Heart left ventricle (tissue), 16 donors: ENCODE results near the gene ARHGEF28. TPM values are rescaled to one million over a fixed set of nuclear protein-coding genes. Genes with fewer than 3 reads are reported as not detected.
A peak's percentile ranks its signal among the peaks of the same experiment; 100 is the strongest.

ENCODE experiments used
- ATAC-seq, 4 donors: fragments of 200-7000 bp; cut with Tn5 transposase; one replicate each; pipeline ENCODE4 v1.9.1; 2020 to 2022; ENCODE audit warnings: moderate library complexity in 4 of 4, mild to moderate bottlenecking in 3 of 4, moderate number of reproducible peaks in 1 of 4
- DNase-seq, 5 donors: peaks; one replicate each; pipeline ENCODE4 v3.0.0-alpha.2; 2020
- H3K27ac ChIP-seq, 12 donors: fragments of 200-600 bp; sonication (generic) in 4 of 12; one replicate each; pipeline versions ENCODE4 v1.5.0 to v1.8.0; 2016 to 2022; ENCODE audit warnings: mild to moderate bottlenecking in 2 of 12
- H3K27me3 ChIP-seq, 9 donors: fragments of 200-600 bp; sonication (generic) in 2 of 9; one replicate each; pipeline versions ENCODE4 v1.5.1 to v1.8.0; 2016 to 2022; ENCODE audit warnings: mild to moderate bottlenecking in 3 of 9
- H3K36me3 ChIP-seq, 9 donors: fragments of 200-600 bp; sonication (generic) in 2 of 9; one replicate each; pipeline versions ENCODE4 v1.5.0 to v1.8.0; 2018 to 2022; ENCODE audit warnings: mild to moderate bottlenecking in 2 of 9
- H3K4me1 ChIP-seq, 12 donors: fragments of 200-600 bp; sonication (generic) in 4 of 12; one replicate each; pipeline versions ENCODE4 v1.5.0 to v1.8.0; 2016 to 2022; ENCODE audit warnings: mild to moderate bottlenecking in 3 of 12
- H3K4me3 ChIP-seq, 12 donors: fragments of 200-600 bp; sonication (generic) in 4 of 12; one replicate each; pipeline versions ENCODE4 v1.5.0 to v1.8.0; 2017 to 2022; ENCODE audit warnings: mild to moderate bottlenecking in 9 of 12, moderate library complexity in 4 of 12
- H3K9me3 ChIP-seq, 12 donors: fragments of 200-600 bp; sonication (generic) in 4 of 12; one replicate each; pipeline versions ENCODE4 v1.5.0 to v1.8.0; 2016 to 2022; ENCODE audit warnings: mild to moderate bottlenecking in 1 of 12
- CTCF ChIP-seq, 12 donors: fragments of 200-600 bp; sonication (generic) in 4 of 12; IDR thresholded peaks; one replicate each; pipeline versions ENCODE4 v1.5.0 to v1.8.0; 2018 to 2022; ENCODE audit warnings: antibody characterized with exemption in 12 of 12, mild to moderate bottlenecking in 5 of 12
- POLR2A ChIP-seq, 2 donors: fragments of 450-650 bp; IDR thresholded peaks; one replicate each; pipeline ENCODE4 v1.6.1; 2017; ENCODE audit warnings: antibody characterized with exemption in 2 of 2, mild to moderate bottlenecking in 2 of 2, moderate library complexity in 2 of 2
- WGBS, 4 donors: extraction: QIAGEN DNeasy Blood & Tissue Kit in 2 of 4; methylation state at CpG; one replicate each; pipeline versions ENCODE4 v1.1.5 to v1.1.7; 2013 to 2018; 5-methylcytosine and 5-hydroxymethylcytosine counted together
- intact Hi-C, 10 donors: fragments of 100-400 bp; cut with DNase I; formaldehyde crosslinking; loops; one replicate each; pipeline versions ENCODE4 v1.11.1 to v1.14.2; 2022
- polyA plus RNA-seq, 2 donors: library from polyadenylated mRNA; stranded (reverse); fragments of 200-250 nt; gene quantifications; one replicate each; pipeline ENCODE4 v1.2.3, GENCODE V29; 2013
- total RNA-seq, 9 donors: library from RNA; depleted of rRNA in 2 of 9; stranded (reverse); fragments of >200 nt in 2 of 9; fragmentation: NEBNext Ultra II Directional in 3 of 9; extraction: Animal tissue kit (Norgen Biotek cat#: 25700) in 3 of 9; gene quantifications; one replicate each; pipeline versions ENCODE4 v1.1.0 to v1.2.4, GENCODE V29; 2016 to 2023
- donor health status: ischemic (EF 13 %, LVEDD 7.1; RV severe dilation, severe dysfunction).
- donor health status: healthy with polysubstance abuse.
- donor health status: DM: no; HTN: yes; CAD: no.
- donor health status: DM: no; HTN: no; CAD: no.
- donor health status: ischemic (EF 25% LVEDD 6.9; RV normal size, moderate dysfunction).
- donor health status: ischemic (EF 25% LVEDD 5.7; RV mildly dilated, moderate dysfunction).
- donor health status: healthy.
- donor health status: DM: yes; HTN: yes; CAD: no.
- donor health status: ischemic (EF 35%, LVEDD 5.7; RV mildly dilated, moderate dysfunction).
- donor health status: nonischemic (EF 11% LVEDD 7.7; RV severe dilation, severe dysfunction).
- donor health status: DM: yes; HTN: yes; CAD: no.
- donor health status: PGD.
- donor health status: ischemic (EF 29% LVEDD 5.4; RV normal size, mild dysfunction).
- donor health status: nonischemic (EF 23%, LVEDD 6.1; RV moderate dilation, normal function).

Gene ARHGEF28
- total and polyA plus RNA-seq, 11 donors: 0.51 to 7.7 (median 1.7) TPM

- H3K4me1 ChIP-seq: no peaks in the 10 kb centered on the region
- H3K36me3 ChIP-seq: no peaks in the 10 kb centered on the region
- H3K27ac ChIP-seq: no peak overlapping the region
- no peak overlapping the region for H3K4me3 ChIP-seq
- no peaks in the 10 kb centered on the region for H3K27me3 ChIP-seq
- intact Hi-C loops: loop anchor here in 2 of 10 donors (10.0 kb wide), 2 partner anchors 1048 to 1058 kb away; partner anchors contain the start of gene ENC1 (in 1 of the 2)
- no peak for ATAC-seq
- peaks cover 0 to 10% (median 3%) of the 10 kb centered on the region in 12 donors for H3K9me3 ChIP-seq
- no peak for DNase-seq
- TF ChIP-seq POLR2A (IDR thresholded peaks at IDR 0.05) (no peak), CTCF (IDR thresholded peaks at IDR 0.05) (peak in 11 of 12 donors; percentile 7 to 54 (median 42))
Observed at GRCh38 chr5:73596705-73597328, 29.2 kb upstream of the ARHGEF28 start.

- TF ChIP-seq POLR2A (IDR thresholded peaks at IDR 0.05) (no peak), CTCF (IDR thresholded peaks at IDR 0.05) (no peak)
- ATAC-seq (no peak), DNase-seq (no peak)
- Histone ChIP-seq H3K9me3 (peaks cover 0 to 17% (median 5%) of the 10 kb centered on the region in 12 donors), H3K36me3 (no peaks in the 10 kb centered on the region), H3K27ac (no peak overlapping the region), H3K27me3 (no peaks in the 10 kb centered on the region), H3K4me1 (no peaks in the 10 kb centered on the region), H3K4me3 (no peak overlapping the region)
- intact Hi-C loops: loop anchor here in 2 of 10 donors (10.0 kb wide), 2 partner anchors 1045 to 1055 kb away; partner anchors contain the start of gene ENC1 (in 1 of the 2)
- WGBS, 4 donors: 75 to 90% (median 90%) methylated on average over 3 of the region's 3 CpGs
Observed at GRCh38 chr5:73599380-73599779, 26.6 kb upstream of the ARHGEF28 start.

GRCh38 chr5:73603998-73604397 is 22.0 kb upstream of the ARHGEF28 start:
- ATAC-seq (no peak), DNase-seq (no peak)
- TF ChIP-seq CTCF (IDR thresholded peaks at IDR 0.05): no peak
- TF ChIP-seq POLR2A (IDR thresholded peaks at IDR 0.05): no peak
- Histone ChIP-seq H3K27ac (no peak overlapping the region), H3K4me3 (no peak overlapping the region), H3K9me3 (peaks cover 0 to 17% (median 5%) of the 10 kb centered on the region in 12 donors), H3K27me3 (no peaks in the 10 kb centered on the region), H3K36me3 (no peaks in the 10 kb centered on the region), H3K4me1 (peaks cover 0 to 5% (median 0%) of the 10 kb centered on the region in 12 donors)
- WGBS, 4 donors: 86 to 88% (median 87%) methylated on average over 5 of the region's 5 CpGs
- intact Hi-C loops: no loop called here

GRCh38 chr5:73605223-73606087 is 20.5 kb upstream of the ARHGEF28 start:
- ATAC-seq: peak in 3 of 4 donors; percentile 58 to 73 (median 62)
- WGBS, 4 donors: 70 to 73% (median 71%) methylated on average over 8 of the region's 8 CpGs
- no peaks in the 10 kb centered on the region for H3K27me3 ChIP-seq

More at GRCh38 chr5:73605223-73606087, 20.5 kb upstream of the ARHGEF28 start:
- Histone ChIP-seq H3K4me3 (no peak overlapping the region), H3K9me3 (peaks cover 0 to 17% (median 5%) of the 10 kb centered on the region in 12 donors), H3K27ac (no peak overlapping the region), H3K36me3 (no peaks in the 10 kb centered on the region), H3K4me1 (peaks cover 0 to 5% (median 0%) of the 10 kb centered on the region in 12 donors)
- intact Hi-C loops: no loop called here
- DNase-seq: no peak
- TF ChIP-seq POLR2A (IDR thresholded peaks at IDR 0.05) (no peak), CTCF (IDR thresholded peaks at IDR 0.05) (no peak)
